A549 (cell line): ENCODE measurements around the gene STPG2. TPM values are rescaled to one million over a fixed set of nuclear protein-coding genes. Genes with fewer than 3 reads are reported as not detected.

ENCODE experiments used
- ATAC-seq, 2 experiments: fragments of 200-7000 bp in 1 of 2; fragments of >200 bp in 1 of 2; cut with Nextera tagmentation in 1 of 2; cut with Tn5 transposase in 1 of 2; 3 replicates each; pipeline versions ENCODE4 v1.8.0 to v1.9.1; 2018 to 2020; ENCODE audit warnings: mild to moderate bottlenecking in 1 of 2, moderate library complexity in 1 of 2
- CTCF ChIA-PET: fragments of 300-600 bp; sonication (Branson Sonifier 250); formaldehyde crosslinking; extraction: SDS; loops from one replicate; lab custom pipeline; 2021; ENCODE audit warnings: antibody characterized with exemption, inconsistent platforms; lab: Yijun Ruan, JAX
- POLR2A ChIA-PET: fragments of 350-600 bp; formaldehyde crosslinking; extraction: SDS; loops from one replicate; lab custom pipeline; 2021; ENCODE audit warnings: antibody characterized with exemption, inconsistent platforms; lab: Yijun Ruan, JAX
- DNase-seq, 2 experiments: peaks; one replicate each; pipeline versions ENCODE4 v3.0.0 to v3.0.0-alpha.2; 2011 to 2016; ENCODE audit warnings: low read depth in 1 of 2, low spot score in 1 of 2
- FAIRE-seq: peaks from 2 replicates; lab custom pipeline; 2011; peaks lifted over from hg19 to GRCh38; lab: Jason Lieb, UNC
- H3K27ac ChIP-seq, 2 experiments: fragments of >200 bp; sonication (Bioruptor Twin); formaldehyde crosslinking; 3 replicates each; pipeline ENCODE4 v1.5.1; 2016 to 2017
- H3K4me1 ChIP-seq: fragments of >200 bp; sonication (Bioruptor Twin); formaldehyde crosslinking; 3 replicates; pipeline ENCODE4 v1.6.1; 2016
- H3K4me2 ChIP-seq: fragments of >200 bp; sonication (Bioruptor Twin); formaldehyde crosslinking; 3 replicates; pipeline ENCODE4 v1.6.1; 2016
- H3K4me3 ChIP-seq: fragments of >200 bp; sonication (Bioruptor Twin); formaldehyde crosslinking; 3 replicates; pipeline ENCODE4 v1.5.1; 2016
- H3K9me3 ChIP-seq: fragments of >200 bp; sonication (Bioruptor Twin); formaldehyde crosslinking; 3 replicates; pipeline ENCODE4 v1.6.1; 2016
- ATOH8 ChIP-seq: fragments of 250-450 bp; sonication (Bioruptor Pico); IDR thresholded peaks from 2 replicates; pipeline ENCODE4 v1.5.0; 2020; ENCODE audit warnings: low read depth, mild to moderate bottlenecking, moderate library complexity
- BCL3 ChIP-seq: fragments of >200 bp; sonication (Bioruptor Twin); formaldehyde crosslinking; IDR thresholded peaks from 3 replicates; pipeline ENCODE4 v1.6.1; 2016
- CHD4 ChIP-seq: fragments of 200-600 bp; sonication (generic); IDR thresholded peaks from 2 replicates; pipeline ENCODE4 v1.6.1; 2016; ENCODE audit warnings: antibody characterized with exemption, mild to moderate bottlenecking, borderline replicate concordance
- CTCF ChIP-seq: fragments of >200 bp; sonication (Bioruptor Twin); formaldehyde crosslinking; IDR thresholded peaks from 3 replicates; pipeline ENCODE4 v1.5.1; 2016
- E2F6 ChIP-seq: IDR thresholded peaks from 2 replicates; pipeline ENCODE4 v1.6.1; 2012; ENCODE audit warnings: low read depth, borderline replicate concordance
- EHF ChIP-seq: fragments of 250-450 bp; sonication (Bioruptor Pico); IDR thresholded peaks from 2 replicates; pipeline ENCODE4 v1.5.0; 2020; ENCODE audit warnings: mild to moderate bottlenecking
- FOSL2 ChIP-seq, 2 experiments: fragments of 450-650 bp in 1 of 2; fragments of >200 bp in 1 of 2; sonication (Bioruptor Twin) in 1 of 2; formaldehyde crosslinking; IDR thresholded peaks; 2 replicates each; pipeline versions ENCODE4 v1.5.0 to v1.6.1; 2016 to 2020; ENCODE audit warnings: mild to moderate bottlenecking in 1 of 2, moderate library complexity in 1 of 2
- FOXS1 ChIP-seq: fragments of 250-450 bp; sonication (Bioruptor Pico); IDR thresholded peaks from 2 replicates; pipeline ENCODE4 v1.5.0; 2020; ENCODE audit warnings: mild to moderate bottlenecking, moderate library complexity
- GATA3 ChIP-seq: IDR thresholded peaks from 2 replicates; pipeline ENCODE4 v1.6.1; 2012; ENCODE audit warnings: borderline replicate concordance
- HES2 ChIP-seq: fragments of >200 bp; sonication (Bioruptor Twin); formaldehyde crosslinking; IDR thresholded peaks from 2 replicates; pipeline ENCODE4 v1.6.1; 2016
- HMGXB4 ChIP-seq: fragments of 250-450 bp; sonication (Bioruptor Pico); IDR thresholded peaks from 2 replicates; pipeline ENCODE4 v1.5.0; 2021; ENCODE audit warnings: mild to moderate bottlenecking, moderate library complexity, borderline replicate concordance
- HOXA7 ChIP-seq: fragments of 250-450 bp; sonication (Bioruptor Pico); IDR thresholded peaks from 2 replicates; pipeline ENCODE4 v1.5.0; 2020; ENCODE audit warnings: mild to moderate bottlenecking, moderate library complexity
- JUNB ChIP-seq: fragments of >200 bp; sonication (Bioruptor Twin); formaldehyde crosslinking; IDR thresholded peaks from 2 replicates; pipeline ENCODE4 v1.6.1; 2016
- KDM5A ChIP-seq: fragments of 200-600 bp; sonication (generic); IDR thresholded peaks from 2 replicates; pipeline ENCODE4 v1.6.1; 2016; ENCODE audit warnings: antibody characterized with exemption, mild to moderate bottlenecking
- MAX ChIP-seq: IDR thresholded peaks from 2 replicates; pipeline ENCODE4 v1.6.1; 2012
- MYC ChIP-seq: IDR thresholded peaks from 2 replicates; pipeline ENCODE4 v1.6.1; 2012; ENCODE audit warnings: mild to moderate bottlenecking, inconsistent platforms, low read length, improper control_type of control experiment, borderline replicate concordance
- NFE2L2 ChIP-seq: fragments of 150-350 bp; conservative IDR thresholded peaks from 2 replicates; pipeline ENCODE4 v1.6.1; 2014; ENCODE audit warnings: low read length
- NPAS2 ChIP-seq: fragments of 250-450 bp; sonication (Bioruptor Pico); IDR thresholded peaks from 2 replicates; pipeline ENCODE4 v1.8.0; 2022; ENCODE audit warnings: mild to moderate bottlenecking, moderate library complexity, borderline replicate concordance
- NR3C1 ChIP-seq: fragments of >200 bp; sonication (Bioruptor Twin); formaldehyde crosslinking; IDR thresholded peaks from 3 replicates; pipeline ENCODE4 v1.6.1; 2017
- PBX3 ChIP-seq: IDR thresholded peaks from 2 replicates; pipeline ENCODE4 v1.6.1; 2012
- RCOR1 ChIP-seq: fragments of 150-350 bp; IDR thresholded peaks from 2 replicates; pipeline ENCODE4 v1.6.1; 2014; ENCODE audit warnings: antibody characterized with exemption, low read length, low read depth
- REST ChIP-seq: fragments of 200-600 bp; sonication (generic); IDR thresholded peaks from 2 replicates; pipeline ENCODE4 v1.6.1; 2016; ENCODE audit warnings: antibody characterized with exemption, mild to moderate bottlenecking, moderate library complexity
- RNF2 ChIP-seq: fragments of 200-600 bp; sonication (generic); IDR thresholded peaks from 2 replicates; pipeline ENCODE4 v1.6.1; 2016; ENCODE audit warnings: low read depth, mild to moderate bottlenecking, antibody characterized with exemption, moderate library complexity, borderline replicate concordance
- SMC3 ChIP-seq: fragments of >200 bp; sonication (Bioruptor Twin); formaldehyde crosslinking; IDR thresholded peaks from 3 replicates; pipeline ENCODE4 v1.6.1; 2018; ENCODE audit warnings: inconsistent platforms
- SREBF2 ChIP-seq: fragments of 450-650 bp; IDR thresholded peaks from 2 replicates; pipeline ENCODE4 v1.6.1; 2014; ENCODE audit warnings: mild to moderate bottlenecking, moderate library complexity
- TFCP2L1 ChIP-seq: fragments of 250-450 bp; sonication (Bioruptor Pico); IDR thresholded peaks from 2 replicates; pipeline ENCODE4 v1.5.0; 2021; ENCODE audit warnings: mild to moderate bottlenecking
- WGBS: methylation state at CpG from one replicate; pipeline ENCODE4 v1.1.6; 2017; ENCODE audit errors: missing lambda C conversion rate; 5-methylcytosine and 5-hydroxymethylcytosine counted together
- polyA plus RNA-seq, 4 experiments: library from polyadenylated mRNA; depleted of rRNA in 3 of 4; stranded (reverse); fragments of >200 nt; fragmentation: RNase III in 1 of 4; extraction: RNeasy Plus Mini Kit Qiagen cat#74134 plus additional on column Dnase treatment in 1 of 4; gene quantifications; 2 replicates in 3 of 4; 3 replicates in 1 of 4; pipeline ENCODE4 v1.2.3, GENCODE V29; 2011 to 2017

Gene STPG2
- polyA plus RNA-seq, 2 of the 4 experiments (the other 2 are of a cell fraction): 0.05 TPM; not detected in 1

GRCh38 chr4:97605932-97606331 lies 537.3 kb downstream of the STPG2 start:
- FAIRE-seq (no peak), DNase-seq (no peak), ATAC-seq (no peak)
- Histone ChIP-seq H3K4me1 (no peaks in the 10 kb centered on the region), H3K4me3 (no peak overlapping the region), H3K9me3 (no peaks in the 10 kb centered on the region), H3K4me2 (no peak overlapping the region), H3K27ac (no peak overlapping the region)
- TF ChIP-seq HES2 (no peak), HOXA7 (CRISPR knock-in tag) (no peak), ATOH8 (CRISPR knock-in tag) (no peak), TFCP2L1 (no peak), SREBF2 (no peak), FOSL2 (IDR thresholded peaks at IDR 0.05) (no peak), FOSL2 (CRISPR knock-in tag; IDR thresholded peaks at IDR 0.05) (no peak), RNF2 (no peak), NFE2L2 (no peak), REST (no peak), CTCF (no peak), HMGXB4 (CRISPR knock-in tag) (no peak), FOXS1 (CRISPR knock-in tag) (no peak), NR3C1 (no peak), JUNB (no peak)
- WGBS: 5% methylated on average over 2 of the region's 2 CpGs
- ChIA-PET CTCF (no interaction called here), POLR2A (no interaction called here)

- ChIA-PET POLR2A (no interaction called here), CTCF (no interaction called here)
- H3K4me1 ChIP-seq: peaks cover 3% of the 10 kb centered on the region; the same call in 1 of the 3 replicates
- no peak overlapping the region for H3K27ac ChIP-seq
- FAIRE-seq (no peak), DNase-seq (no peak), ATAC-seq (no peak)
- no peaks in the 10 kb centered on the region for H3K9me3 ChIP-seq
- WGBS: 73% methylated on average over 3 of the region's 9 CpGs
- no peak overlapping the region for H3K4me2 ChIP-seq
- no peak overlapping the region for H3K4me3 ChIP-seq
- TF ChIP-seq KDM5A (no peak), SREBF2 (no peak), CHD4 (no peak), EHF (CRISPR knock-in tag) (no peak), GATA3 (no peak), SMC3 (no peak), PBX3 (no peak), FOSL2 (IDR thresholded peaks at IDR 0.05) (no peak), FOSL2 (CRISPR knock-in tag; IDR thresholded peaks at IDR 0.05) (no peak), BCL3 (no peak), E2F6 (no peak), MYC (no peak), RCOR1 (no peak), NPAS2 (CRISPR knock-in tag) (no peak), MAX (no peak)
Measured at GRCh38 chr4:97593248-97593647, 550.0 kb downstream of the STPG2 start.
